NCI-H774 (cell line): Measurements from ENCODE around the gene C2orf49.

ENCODE experiments used
- DNase-seq: peaks from one replicate; lab custom pipeline; 2025; lab: John Stamatoyannopoulos, UW

C2orf49 gene

GRCh38 chr2:105362862-105363591, 25.7 kb downstream of the C2orf49 start:
- DNase-seq: no peak

- no peak for DNase-seq
Observed at GRCh38 chr2:105364436-105365139, 27.2 kb downstream of the C2orf49 start.

DNA sequence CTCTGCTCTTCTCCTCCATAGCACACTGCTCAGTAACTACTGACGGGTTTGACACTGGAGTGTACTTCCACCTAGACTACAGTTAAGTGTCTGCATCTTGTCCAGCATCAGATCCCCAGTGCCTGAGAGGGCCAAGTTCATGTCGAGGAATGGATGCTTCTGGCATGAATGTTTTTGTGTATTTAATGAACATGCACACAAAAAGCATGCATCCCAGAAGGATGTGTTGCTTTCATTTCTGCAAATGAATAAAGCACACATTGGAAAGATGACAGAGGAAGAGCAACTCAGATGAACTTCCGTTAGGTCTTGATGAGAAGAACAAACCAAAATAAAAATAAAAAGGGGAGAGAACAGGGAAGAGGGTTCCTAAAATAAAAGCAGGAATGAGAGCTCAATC, 27.9 kb downstream of the C2orf49 start:
- no peak for DNase-seq

DNA sequence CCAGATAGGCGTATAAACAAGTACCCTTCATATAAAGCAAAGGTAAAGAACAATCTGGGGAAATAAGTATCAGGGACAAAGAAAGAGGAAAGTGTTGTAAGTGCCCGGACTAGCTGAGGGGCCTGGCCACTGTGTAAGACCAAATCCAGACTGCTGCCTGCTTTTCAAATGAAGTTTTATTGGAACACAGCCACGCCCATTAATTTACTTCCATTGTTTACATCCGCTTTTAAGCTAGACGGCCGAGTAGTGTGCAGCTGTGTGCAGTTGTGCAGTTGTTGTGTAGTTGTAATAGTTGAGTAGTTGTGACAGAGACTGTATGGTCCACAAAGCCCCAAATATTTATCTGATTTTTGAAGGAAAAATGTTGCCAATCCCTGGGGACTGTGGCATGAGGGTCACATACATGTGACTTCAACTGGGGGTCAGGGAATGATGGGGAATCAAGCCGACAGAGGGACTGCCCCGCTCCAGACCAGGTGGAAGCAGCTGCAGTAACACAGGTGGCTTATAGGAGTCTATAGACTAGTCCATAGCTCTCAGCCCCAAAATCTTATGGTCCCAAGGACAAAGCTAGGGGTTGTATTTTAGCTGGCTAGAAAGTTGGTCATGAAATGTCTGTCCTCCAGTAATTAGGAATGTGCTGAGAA, 31.5 kb downstream of the C2orf49 start:
- DNase-seq: no peak

DNA sequence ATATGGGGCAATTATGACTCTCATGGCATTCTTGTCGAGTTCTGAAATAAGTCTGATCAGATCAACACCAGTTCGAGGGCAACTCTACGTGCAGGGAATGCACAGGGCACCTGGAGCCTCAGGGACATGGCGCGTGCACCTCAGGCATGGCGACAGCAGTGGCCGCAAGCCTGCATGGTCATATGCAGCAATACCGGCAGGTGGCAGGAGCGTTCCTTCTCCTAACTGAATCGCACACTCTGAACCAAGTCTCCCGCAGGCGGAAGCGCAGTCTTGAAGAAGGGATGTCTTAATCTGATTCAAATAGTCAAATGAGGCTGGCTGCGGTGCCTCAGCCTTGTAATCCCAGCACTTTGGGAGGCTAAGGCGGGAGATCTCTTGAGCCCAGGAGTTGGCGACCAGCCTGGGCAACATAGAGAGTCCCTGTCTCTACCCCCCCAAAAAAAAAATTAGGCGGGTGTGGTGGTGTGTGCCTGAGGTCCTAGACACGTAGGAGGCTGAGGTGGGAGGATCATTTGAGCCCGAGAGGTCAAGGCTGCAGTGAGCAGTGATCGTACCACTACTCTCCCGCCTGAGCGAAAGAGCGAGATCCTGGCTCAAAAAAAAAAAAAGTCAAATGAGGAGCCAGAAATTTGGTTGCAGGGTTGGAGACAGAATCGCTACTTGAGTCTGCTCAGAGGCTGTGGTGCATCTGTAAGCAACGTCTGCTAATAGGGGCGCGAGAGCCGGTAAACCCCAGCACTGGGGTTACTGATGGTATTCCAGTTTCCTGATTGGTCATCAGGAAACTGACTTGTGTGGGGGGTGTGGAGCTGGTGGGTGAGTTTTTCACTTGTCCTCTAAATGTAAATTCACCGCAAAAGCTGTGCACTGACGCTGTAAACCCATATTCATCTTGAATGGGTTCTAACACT, 32.7 kb downstream of the C2orf49 start:
- no peak for DNase-seq

DNA sequence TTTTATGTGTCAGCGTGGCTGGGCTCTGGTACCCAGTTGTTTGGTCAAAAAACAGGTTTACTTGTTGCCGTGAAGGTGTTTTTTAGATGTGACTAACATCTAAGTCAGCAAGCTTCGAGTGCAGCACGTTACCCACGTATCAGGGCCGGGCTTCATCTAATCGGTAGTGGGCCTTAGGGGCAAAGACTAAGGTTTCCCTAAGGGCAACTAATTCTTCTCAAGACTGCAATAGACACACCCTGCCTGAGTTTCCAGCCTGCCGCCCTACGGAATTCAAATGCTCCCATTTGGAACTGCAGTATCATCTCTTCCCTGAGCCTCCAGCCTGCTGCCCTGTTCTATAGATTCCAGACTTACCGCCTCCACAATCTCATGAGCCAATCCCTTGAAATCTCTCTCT, 33.8 kb downstream of the C2orf49 start:
- DNase-seq: no peak

DNA sequence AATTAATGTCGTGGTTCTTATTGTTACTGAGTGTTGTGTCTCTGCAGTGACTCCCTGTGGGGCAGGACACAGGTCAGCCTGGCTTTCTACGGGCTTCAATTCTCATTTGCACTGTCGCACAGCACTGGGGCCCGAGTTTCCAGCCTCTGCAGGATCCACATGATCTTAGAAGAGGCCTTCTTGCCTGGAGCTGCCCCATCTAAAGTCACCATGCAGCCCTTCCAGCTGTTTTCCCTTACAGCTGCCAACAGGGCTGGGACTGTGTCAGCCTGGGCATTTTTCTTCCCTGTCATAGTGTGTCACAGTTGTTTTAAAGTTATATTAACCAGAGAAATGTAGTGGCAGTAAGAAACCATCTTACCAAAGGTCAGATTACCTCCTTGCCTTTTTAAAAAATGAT, 34.5 kb downstream of the C2orf49 start:
- DNase-seq: no peak

- no peak for DNase-seq
Observed at GRCh38 chr2:105373344-105373781, 36.0 kb downstream of the C2orf49 start.

GRCh38 chr2:105373895-105374401, 36.6 kb downstream of the C2orf49 start:
- no peak for DNase-seq

DNA sequence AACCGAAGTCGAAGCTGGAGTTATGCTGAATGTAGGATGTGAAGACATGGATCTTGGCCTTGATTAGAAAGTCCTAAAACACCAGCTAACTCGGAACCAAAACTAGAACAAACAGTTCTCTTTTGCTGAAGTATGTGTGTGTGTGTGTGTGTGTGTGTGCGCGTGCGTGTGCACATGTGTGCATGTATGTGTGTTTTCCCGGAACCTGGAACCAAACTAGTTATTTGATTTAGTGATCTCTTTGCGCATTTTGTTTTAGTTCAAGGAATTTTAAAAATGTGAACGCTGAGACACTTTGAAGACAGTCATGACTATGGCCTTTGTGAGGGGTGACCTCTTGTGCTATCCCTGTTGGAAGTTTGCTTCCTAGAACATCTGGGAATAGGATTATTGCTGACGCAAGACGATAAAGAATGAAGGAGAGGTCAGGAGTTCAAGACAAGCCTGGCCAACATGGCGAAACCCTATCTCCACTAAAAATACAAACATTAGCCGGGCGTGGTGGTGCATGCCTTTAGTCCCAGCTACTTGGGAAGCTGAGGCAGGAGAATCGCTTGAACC, 37.7 kb downstream of the C2orf49 start:
- DNase-seq: no peak

- no peak for DNase-seq
Observed at GRCh38 chr2:105376010-105376409, 38.7 kb downstream of the C2orf49 start.

DNA sequence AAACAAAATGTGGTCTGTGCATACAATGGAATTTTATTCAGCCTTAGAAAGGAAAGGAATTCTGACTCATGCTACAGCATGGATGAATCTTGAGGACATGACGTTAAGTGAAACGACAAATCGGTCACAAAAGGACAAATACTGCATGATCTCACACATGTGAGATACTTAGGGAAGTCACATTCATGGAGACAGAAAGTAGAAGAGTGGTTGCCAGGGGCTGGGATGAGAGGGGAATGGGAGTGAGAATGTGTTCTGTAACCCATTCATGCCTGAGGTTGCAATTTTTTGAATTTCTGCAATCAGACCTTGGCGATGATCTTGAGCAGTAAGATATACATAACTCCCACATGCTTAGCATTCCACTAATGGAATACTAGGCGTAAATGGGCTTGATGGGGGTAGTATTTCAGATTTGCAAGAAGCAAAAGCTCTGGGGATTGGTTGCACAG, 39.5 kb downstream of the C2orf49 start:
- no peak for DNase-seq

DNA sequence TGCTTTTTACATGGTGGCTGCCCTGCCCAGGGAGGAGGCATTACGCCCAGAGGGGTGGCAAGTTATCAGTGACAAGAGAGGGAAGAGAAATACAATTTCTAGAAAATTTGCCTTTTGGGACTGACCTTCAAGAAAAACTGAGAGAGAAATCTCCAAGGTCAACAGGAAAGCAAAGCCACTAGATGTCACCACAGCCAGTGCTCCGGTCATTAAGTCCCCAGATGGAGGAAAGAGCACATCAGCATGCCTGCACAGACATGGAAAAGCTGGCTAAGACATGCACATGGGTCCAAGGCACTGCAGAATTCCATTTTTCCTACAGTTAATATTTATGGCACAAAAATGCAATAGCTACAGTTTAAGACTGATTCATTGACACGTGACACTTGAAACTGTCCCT, 40.5 kb downstream of the C2orf49 start:
- DNase-seq: no peak

- DNase-seq: no peak
Observed at GRCh38 chr2:105378276-105378840, 41.0 kb downstream of the C2orf49 start.

GRCh38 chr2:105378921-105379383, 41.6 kb downstream of the C2orf49 start:
- no peak for DNase-seq

GRCh38 chr2:105379741-105380186, 42.4 kb downstream of the C2orf49 start:
- DNase-seq: no peak

GRCh38 chr2:105380432-105381100, 43.2 kb downstream of the C2orf49 start:
- DNase-seq: no peak

DNA sequence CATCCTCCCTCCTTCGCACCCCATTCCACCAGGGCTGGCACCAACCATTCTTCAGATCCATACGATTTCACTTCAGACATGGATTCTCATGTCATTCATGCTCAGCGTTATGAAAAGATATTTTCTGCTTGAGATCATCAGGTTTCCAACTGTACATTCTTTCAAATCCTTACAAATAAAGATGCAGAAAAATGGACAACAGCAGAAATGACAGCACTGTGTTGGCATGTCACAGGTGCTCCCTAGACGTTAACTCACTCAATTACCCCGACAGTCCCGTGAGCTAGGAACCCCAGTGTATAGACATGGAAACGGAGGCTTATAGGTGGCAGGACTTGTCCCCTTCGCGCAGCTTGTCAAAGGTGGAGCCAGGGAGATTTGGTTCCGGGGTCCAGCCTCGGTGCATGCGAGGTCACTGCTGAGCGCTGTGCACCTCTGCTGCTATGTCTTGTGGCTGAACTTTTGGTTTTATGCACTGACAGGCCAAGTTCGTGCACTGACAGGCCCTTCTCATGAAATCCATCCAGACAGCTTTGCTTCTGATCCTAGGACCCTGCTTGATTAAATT, 43.8 kb downstream of the C2orf49 start:
- no peak for DNase-seq

- DNase-seq: no peak
Observed at GRCh38 chr2:105382177-105382576, 44.8 kb downstream of the C2orf49 start.
